Effector memory CD4-positive, alpha-beta T cell (primary cell): ENCODE results near the gene CCIN.

Experiments
- DNase-seq, 3 donors: peaks; one replicate each; pipeline ENCODE4 v3.0.0-alpha.2; 2020
- H3K27ac ChIP-seq: 2 replicates; pipeline ENCODE4 v1.7.0; 2013; ENCODE audit warnings: mild to moderate bottlenecking, low read length, moderate library complexity; ENCODE audit not compliant: insufficient read depth, poor library complexity, severe bottlenecking
- H3K27me3 ChIP-seq: replicated peaks from 2 replicates; pipeline ENCODE4 v1.7.0; 2013; ENCODE audit warnings: mild to moderate bottlenecking, low read length; ENCODE audit not compliant: insufficient read depth, control insufficient read depth, poor library complexity, severe bottlenecking
- H3K36me3 ChIP-seq: 2 replicates; pipeline ENCODE4 v1.7.0; 2013; ENCODE audit warnings: mild to moderate bottlenecking, low read length, moderate library complexity; ENCODE audit not compliant: control insufficient read depth, insufficient read depth
- H3K4me1 ChIP-seq: 2 replicates; pipeline ENCODE4 v1.7.0; 2013; ENCODE audit warnings: low read length, mild to moderate bottlenecking; ENCODE audit not compliant: control insufficient read depth, insufficient read depth, poor library complexity, severe bottlenecking
- H3K4me3 ChIP-seq: 2 replicates; pipeline ENCODE4 v1.7.0; 2013; ENCODE audit warnings: low read length, low read depth, mild to moderate bottlenecking; ENCODE audit not compliant: insufficient read depth, poor library complexity, severe bottlenecking
- H3K9me3 ChIP-seq: 2 replicates; pipeline ENCODE4 v1.7.0; 2013; ENCODE audit warnings: mild to moderate bottlenecking, low read length, moderate library complexity; ENCODE audit not compliant: control insufficient read depth

Gene CCIN

GRCh38 chr9:36187414-36187813 is 18.2 kb downstream of the CCIN start:
- no peak overlapping the region for H3K4me3 ChIP-seq
- H3K27ac ChIP-seq = no peak overlapping the region
- H3K36me3 ChIP-seq = no peaks in the 10 kb centered on the region
- no peaks in the 10 kb centered on the region for H3K27me3 ChIP-seq
- H3K9me3 ChIP-seq = no peaks in the 10 kb centered on the region
- no peak for DNase-seq
- peaks cover 9% of the 10 kb centered on the region for H3K4me1 ChIP-seq

- Histone ChIP-seq H3K4me1 (peaks cover 16% of the 10 kb centered on the region), H3K27ac (no peak overlapping the region), H3K27me3 (no peaks in the 10 kb centered on the region), H3K4me3 (no peak overlapping the region), H3K36me3 (no peaks in the 10 kb centered on the region), H3K9me3 (no peaks in the 10 kb centered on the region)
- no peak for DNase-seq
Observed at GRCh38 chr9:36188212-36188611, 19.0 kb downstream of the CCIN start.

GRCh38 chr9:36189976-36190375 is 20.8 kb downstream of the CCIN start:
- H3K4me3 ChIP-seq = peak overlapping the region; percentile 93
- DNase-seq = no peak
- no peaks in the 10 kb centered on the region for H3K36me3 ChIP-seq
- peak overlapping the region; percentile 88 for H3K27ac ChIP-seq
- H3K9me3 ChIP-seq = no peaks in the 10 kb centered on the region
- H3K4me1 ChIP-seq = peaks cover 23% of the 10 kb centered on the region
- no peaks in the 10 kb centered on the region for H3K27me3 ChIP-seq

GRCh38 chr9:36190388-36191289 is 21.5 kb downstream of the CCIN start, which contains the start of gene CLTA:
CLTA (plus strand) TSS chr9:36190921; CDS start chr9:36191057, 136 bp downstream.
- Histone ChIP-seq H3K9me3 (no peaks in the 10 kb centered on the region), H3K4me1 (peaks cover 25% of the 10 kb centered on the region), H3K27ac (peak within 1 kb of the TSS; percentile 88), H3K27me3 (no peaks in the 10 kb centered on the region), H3K36me3 (no peaks in the 10 kb centered on the region), H3K4me3 (peak within 1 kb of the TSS; percentile 93)
- peak; percentile 89 to 96 (median 95) for DNase-seq

- DNase-seq = peak; percentile 3 to 30 (median 22)
- H3K4me3 ChIP-seq = peak overlapping the region; percentile 93
- H3K27me3 ChIP-seq = no peaks in the 10 kb centered on the region
- peak overlapping the region; percentile 88 for H3K27ac ChIP-seq
- no peaks in the 10 kb centered on the region for H3K36me3 ChIP-seq
- H3K4me1 ChIP-seq = peaks cover 25% of the 10 kb centered on the region
- H3K9me3 ChIP-seq = no peaks in the 10 kb centered on the region
Observed at GRCh38 chr9:36191290-36191645, 22.1 kb downstream of the CCIN start.

- Histone ChIP-seq H3K9me3 (no peaks in the 10 kb centered on the region), H3K4me3 (peak overlapping the region; percentile 93), H3K27ac (peak overlapping the region; percentile 88), H3K27me3 (no peaks in the 10 kb centered on the region), H3K4me1 (peaks cover 25% of the 10 kb centered on the region), H3K36me3 (no peaks in the 10 kb centered on the region)
- DNase-seq = no peak
Observed at GRCh38 chr9:36191686-36192085, 22.5 kb downstream of the CCIN start.

DNA sequence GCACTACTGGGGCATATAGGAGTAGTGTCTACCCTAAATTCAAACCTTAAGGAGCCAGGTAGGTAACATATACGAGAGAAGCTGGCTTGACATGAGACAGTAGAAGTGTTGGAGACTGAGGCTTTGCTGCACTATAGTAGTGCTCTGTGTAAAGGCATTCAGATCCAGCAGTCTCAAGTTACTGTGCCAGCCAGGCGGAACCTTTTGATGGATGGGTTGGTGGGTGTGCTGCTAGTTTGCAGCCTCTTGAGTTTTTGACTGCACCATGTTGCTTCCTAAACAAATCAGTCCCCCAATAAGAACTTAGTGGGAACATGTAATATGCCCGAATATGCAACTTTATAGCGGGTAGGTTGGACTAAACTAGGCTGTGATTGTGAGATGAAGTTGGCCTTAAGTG is 23.0 kb downstream of the CCIN start:
- Histone ChIP-seq H3K27me3 (no peaks in the 10 kb centered on the region), H3K4me3 (peak overlapping the region; percentile 93), H3K36me3 (no peaks in the 10 kb centered on the region), H3K4me1 (peaks cover 25% of the 10 kb centered on the region), H3K27ac (no peak overlapping the region), H3K9me3 (no peaks in the 10 kb centered on the region)
- DNase-seq = no peak

DNA sequence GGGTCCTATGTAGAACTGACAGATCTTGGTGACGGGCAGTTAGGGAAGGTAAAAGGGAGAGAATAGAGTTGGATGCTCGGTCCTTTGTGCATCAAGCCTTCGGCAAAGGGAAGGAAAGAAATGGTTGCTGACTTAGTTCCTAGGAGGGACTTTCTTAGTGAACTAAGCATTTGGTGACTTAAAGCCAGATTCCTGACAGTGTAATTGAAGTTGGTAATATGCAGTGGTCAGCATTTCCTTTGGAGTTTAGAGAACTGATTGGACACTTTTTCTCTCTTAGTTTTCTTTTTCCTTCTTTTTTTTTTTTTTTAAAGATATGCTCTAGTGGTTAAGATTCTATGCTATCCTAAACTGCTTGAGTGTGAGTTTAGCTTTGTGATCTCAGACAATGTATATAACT is 23.8 kb downstream of the CCIN start:
- H3K27ac ChIP-seq = no peak overlapping the region
- peak overlapping the region; percentile 20 for H3K4me3 ChIP-seq
- no peak for DNase-seq

GRCh38 chr9:36194326-36195000 is 25.3 kb downstream of the CCIN start:
- Histone ChIP-seq H3K27me3 (no peaks in the 10 kb centered on the region), H3K27ac (no peak overlapping the region), H3K36me3 (peaks cover 8% of the 10 kb centered on the region), H3K4me1 (peaks cover 25% of the 10 kb centered on the region), H3K4me3 (no peak overlapping the region), H3K9me3 (no peaks in the 10 kb centered on the region)
- DNase-seq = no peak

More for the DNA sequence above, 23.8 kb downstream of the CCIN start:
- Histone ChIP-seq H3K9me3 (no peaks in the 10 kb centered on the region), H3K4me1 (peaks cover 25% of the 10 kb centered on the region), H3K27me3 (no peaks in the 10 kb centered on the region), H3K36me3 (no peaks in the 10 kb centered on the region)
